HG03457 (cell line): Measurements from ENCODE around the gene TRDN.
"Not testable (repeated sequence)": the region's sequence is repeated elsewhere in the genome, so short reads cannot be mapped to it uniquely, and the experiment has no call there.

Experiments used
- ATAC-seq: cut with Tn5 transposase; IDR thresholded peaks from one replicate; pipeline ENCODE4 v1.9.1; 2021; ENCODE audit warnings: moderate number of reproducible peaks; ENCODE audit not compliant: unreplicated experiment

The TRDN gene

GRCh38 chr6:123564361-123564760 is 72.4 kb downstream of the TRDN start:
- ATAC-seq = no peak

GRCh38 chr6:123562677-123563076 is 74.1 kb downstream of the TRDN start:
- no peak for ATAC-seq

- no peak for ATAC-seq
These were observed 74.5 kb downstream of the TRDN start for GRCh38 chr6:123562264-123562663.

- not testable (repeated sequence) for ATAC-seq
These were observed 76.9 kb downstream of the TRDN start for GRCh38 chr6:123559816-123560215.

- ATAC-seq = not testable (repeated sequence)
These were observed 79.3 kb downstream of the TRDN start for GRCh38 chr6:123557474-123557873.

- no peak for ATAC-seq
These were observed 84.6 kb downstream of the TRDN start for GRCh38 chr6:123551939-123552707.

GRCh38 chr6:123550052-123550617 is 86.6 kb downstream of the TRDN start:
- ATAC-seq = no peak

- ATAC-seq = no peak
These were observed 87.3 kb downstream of the TRDN start for GRCh38 chr6:123549476-123549875.

- no peak for ATAC-seq
These were observed 89.4 kb downstream of the TRDN start for GRCh38 chr6:123547216-123547978.

GRCh38 chr6:123546537-123546936 is 90.2 kb downstream of the TRDN start:
- no peak for ATAC-seq

GRCh38 chr6:123541462-123541861 is 95.3 kb downstream of the TRDN start:
- ATAC-seq = no peak

GRCh38 chr6:123533862-123534648 is 102.7 kb downstream of the TRDN start:
- ATAC-seq = no peak

- ATAC-seq = no peak
These were observed 106.9 kb downstream of the TRDN start for GRCh38 chr6:123529843-123530242.

GRCh38 chr6:123529058-123529457 is 107.7 kb downstream of the TRDN start:
- ATAC-seq = no peak

- no peak for ATAC-seq
These were observed 109.3 kb downstream of the TRDN start for GRCh38 chr6:123527406-123527805.

- ATAC-seq = no peak
These were observed 110.6 kb downstream of the TRDN start for GRCh38 chr6:123526128-123526527.

- ATAC-seq = no peak
These were observed 112.0 kb downstream of the TRDN start for GRCh38 chr6:123524781-123525180.

GRCh38 chr6:123520217-123520616 is 116.5 kb downstream of the TRDN start:
- no peak for ATAC-seq

GRCh38 chr6:123519189-123519505 is 117.6 kb downstream of the TRDN start:
- no peak for ATAC-seq

- no peak for ATAC-seq
These were observed 118.1 kb downstream of the TRDN start for GRCh38 chr6:123518441-123519188.

- ATAC-seq = no peak
These were observed 121.0 kb downstream of the TRDN start for GRCh38 chr6:123515715-123516114.
